ENCODE data around the gene SF3B6.
"Not testable (repeated sequence)": the region's sequence is repeated elsewhere in the genome, so short reads cannot be mapped to it uniquely, and the experiment has no call there.

The SF3B6 gene, protein sequence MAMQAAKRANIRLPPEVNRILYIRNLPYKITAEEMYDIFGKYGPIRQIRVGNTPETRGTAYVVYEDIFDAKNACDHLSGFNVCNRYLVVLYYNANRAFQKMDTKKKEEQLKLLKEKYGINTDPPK

DNA sequence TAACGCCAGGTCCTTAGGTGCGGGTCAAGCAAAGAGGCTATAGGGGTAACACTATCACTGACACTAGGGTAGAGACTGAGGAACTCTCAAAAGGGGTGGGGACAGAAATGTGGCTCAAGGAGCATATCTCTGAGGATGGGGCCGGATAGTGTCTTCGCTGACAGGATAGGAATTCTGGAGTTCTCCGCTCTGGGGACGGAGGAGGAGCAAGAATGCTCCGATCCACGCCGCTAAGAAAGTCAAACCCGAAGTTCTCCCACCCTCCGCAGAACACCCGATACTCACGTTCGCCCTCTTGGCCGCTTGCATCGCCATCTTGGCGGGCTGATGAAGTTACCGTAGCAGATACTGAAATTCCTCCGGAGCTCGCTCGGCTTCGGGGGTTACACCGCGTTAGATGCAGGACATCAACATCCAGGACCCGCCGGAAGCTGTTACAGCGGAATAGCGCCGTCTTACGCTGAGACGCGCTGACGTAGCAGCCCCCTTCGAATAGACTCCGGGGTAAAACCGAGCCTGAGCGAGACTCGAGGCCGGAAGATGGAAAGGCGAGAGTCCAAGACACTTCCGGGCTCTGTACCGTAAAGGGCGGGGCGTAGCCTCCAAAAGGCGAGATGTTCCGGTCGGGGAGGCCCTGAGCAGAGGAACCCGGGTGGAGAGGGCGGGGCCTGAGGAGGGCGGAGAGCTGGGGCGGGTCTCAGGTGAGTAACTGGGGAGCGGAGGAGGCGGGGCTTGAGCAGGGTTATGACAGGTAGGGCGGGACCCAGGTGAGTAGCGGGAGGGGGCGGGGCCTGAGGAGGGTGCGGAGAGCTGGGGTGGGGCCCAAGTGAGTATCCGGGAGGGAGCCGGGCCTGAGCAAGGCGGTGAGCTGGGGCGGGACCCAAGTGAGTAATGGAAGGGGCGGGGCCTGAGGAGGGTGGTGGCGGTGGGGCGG lies at the start of gene SF3B6:
Gene SF3B6, minus strand, starts transcription at position 412 of the 934 bp plus-strand sequence. Its CDS starts 97 bp downstream, at position 315.
- peak; percentile 99 for DNase-seq

DNA sequence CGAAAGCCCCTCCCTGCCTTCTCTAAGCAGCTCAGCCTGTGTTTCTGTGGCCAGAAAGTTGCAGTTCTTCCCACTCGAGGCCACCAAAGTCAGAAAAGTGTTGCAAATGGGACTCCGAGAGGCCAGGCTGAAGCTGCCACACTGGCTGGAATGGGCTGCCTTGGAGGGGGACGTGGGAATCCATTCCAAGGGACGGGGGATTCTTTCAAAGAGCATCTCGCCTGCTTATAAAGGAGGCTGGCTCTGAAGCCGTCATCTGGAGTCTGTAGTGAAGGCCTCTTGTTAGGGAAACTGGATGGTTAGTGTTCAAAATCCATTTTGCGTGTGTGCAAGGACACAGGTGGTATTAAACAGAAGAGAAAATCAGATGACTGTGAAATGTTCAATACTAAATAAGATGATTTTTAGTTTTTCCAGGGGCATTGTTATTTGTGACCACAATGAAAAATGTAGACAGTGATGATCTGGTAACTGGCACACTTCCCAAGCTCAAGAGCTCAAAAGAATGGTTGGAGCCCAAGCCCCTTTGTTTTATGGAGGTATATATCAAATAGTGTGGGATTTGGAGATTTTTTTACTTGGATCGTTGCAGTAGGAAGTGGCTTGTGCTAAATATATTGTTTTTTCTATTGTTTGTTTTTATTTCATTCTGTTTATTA lies 47.9 kb upstream of the SF3B6 start:
- DNase-seq: no peak

DNA sequence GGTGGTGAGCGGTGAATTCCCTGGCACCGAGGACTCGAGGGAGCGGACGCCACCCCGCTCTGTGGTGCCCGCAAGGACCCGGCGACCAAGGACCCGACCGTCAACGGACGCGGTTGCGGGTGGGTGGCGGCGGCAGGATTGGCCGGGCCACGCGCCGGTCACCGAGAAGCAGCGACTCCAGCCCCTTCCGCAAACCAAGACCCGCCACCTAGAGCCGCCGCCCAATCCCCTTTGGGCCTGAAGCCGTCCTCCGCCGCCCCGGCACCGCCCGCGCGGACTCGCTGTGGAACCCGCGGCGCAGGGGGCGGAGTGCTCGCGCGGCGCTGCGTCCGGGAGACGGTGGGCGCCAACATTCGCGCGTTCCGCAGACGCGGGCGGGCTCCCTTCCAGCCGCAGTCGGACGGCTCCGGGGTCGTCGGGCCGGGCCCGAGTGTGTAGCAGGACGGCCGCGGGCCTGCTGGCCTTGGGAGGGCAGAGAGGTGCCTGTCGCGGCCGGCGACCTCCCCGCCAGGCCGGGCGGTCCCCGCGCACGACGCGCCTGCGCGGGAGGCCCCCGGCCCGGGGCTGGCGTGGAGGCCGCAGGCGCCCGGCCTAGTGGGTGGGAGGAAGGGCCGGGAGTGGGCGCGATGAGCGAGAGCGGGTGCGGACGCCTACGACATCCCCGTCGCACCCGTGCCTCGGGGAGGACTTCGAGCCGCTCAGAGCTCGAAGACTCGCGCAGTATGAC lies 47.2 kb upstream of the SF3B6 start, which contains the start of the genes FAM228B and PFN4:
Gene FAM228B, plus strand, starts transcription at position 275 of the 727 bp plus-strand sequence. CDS start 893 bp downstream, outside the sequence.
Gene PFN4, minus strand, starts transcription at position 140 of the 727 bp plus-strand sequence. CDS start 799 bp downstream, outside the sequence.
- DNase-seq: peak; percentile 85

DNA sequence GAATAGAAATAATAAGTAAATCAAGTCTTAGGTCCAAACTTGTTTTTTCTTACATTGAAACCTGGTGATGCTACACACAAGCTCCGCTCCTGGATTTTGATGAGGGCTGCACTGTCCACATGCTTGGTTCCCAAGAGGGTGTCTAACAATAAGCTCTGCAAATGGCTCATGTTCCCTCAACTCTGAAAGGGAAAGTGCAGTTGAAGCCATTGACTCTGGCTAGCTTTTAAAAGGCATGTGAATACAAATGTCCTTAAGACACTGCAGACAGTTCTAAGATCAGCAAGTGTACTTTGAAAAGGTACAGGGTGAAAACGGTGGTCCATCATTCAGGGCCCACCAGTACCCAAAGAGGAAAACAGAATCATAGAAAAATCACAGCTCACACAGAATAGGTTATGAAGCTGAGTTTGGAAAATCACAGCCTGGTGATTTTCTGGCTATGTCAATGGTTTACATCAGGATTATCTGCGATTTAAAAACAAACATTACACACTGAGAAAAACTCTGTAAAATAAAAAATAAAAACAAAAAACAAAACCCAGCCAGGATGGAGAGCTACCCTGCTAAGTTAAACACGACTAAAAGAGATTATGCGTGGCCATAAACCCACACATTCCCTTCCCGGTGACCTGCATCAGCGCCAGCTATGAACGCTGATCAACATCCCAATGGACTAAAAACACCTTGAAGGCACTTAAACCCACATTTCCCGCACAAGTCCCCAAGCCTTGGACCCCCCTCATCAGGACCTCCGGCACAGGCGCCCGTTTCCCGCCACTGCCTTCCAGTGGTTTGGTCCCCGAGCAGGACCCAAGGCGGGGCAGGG lies 46.5 kb upstream of the SF3B6 start:
- no peak for DNase-seq

DNA sequence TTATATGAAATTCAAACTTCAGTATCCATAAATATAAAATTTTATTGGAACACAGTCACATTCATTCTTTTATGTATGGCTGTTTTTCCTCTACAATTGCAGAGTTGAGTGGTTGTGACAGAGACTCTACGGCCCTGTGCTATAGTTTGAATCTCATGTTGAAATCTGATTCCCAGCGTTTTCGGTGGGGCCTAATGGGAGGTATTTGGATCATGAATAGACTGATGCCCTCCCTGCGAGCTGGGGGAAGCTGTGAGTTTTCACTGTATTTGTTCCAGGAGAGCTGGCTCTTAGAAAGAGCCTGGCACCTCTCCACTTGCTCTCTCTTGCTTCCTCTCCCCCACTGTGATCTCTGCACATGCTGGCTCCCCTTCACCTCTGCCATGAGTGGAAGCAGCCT lies 45.3 kb upstream of the SF3B6 start:
- DNase-seq: no peak

DNA sequence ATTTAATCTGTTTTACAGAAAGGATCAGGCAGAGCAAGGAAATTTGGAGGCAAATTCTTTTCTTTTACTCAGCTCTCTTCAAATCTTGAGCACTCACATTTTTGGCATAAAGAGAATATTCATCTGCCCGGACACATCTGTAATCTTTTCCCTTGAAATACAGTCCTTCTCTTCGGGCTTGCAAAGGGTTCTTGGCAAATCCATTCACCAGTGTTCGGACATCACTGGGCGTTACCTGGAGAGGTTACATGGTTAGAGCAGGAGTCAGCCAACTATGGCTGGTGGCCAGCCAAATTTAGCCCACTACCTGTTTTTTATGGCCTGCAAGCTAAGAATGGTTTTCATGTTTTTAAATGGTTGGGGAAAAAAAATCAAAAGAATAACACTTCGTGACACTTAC lies 44.9 kb upstream of the SF3B6 start:
- no peak for DNase-seq

DNA sequence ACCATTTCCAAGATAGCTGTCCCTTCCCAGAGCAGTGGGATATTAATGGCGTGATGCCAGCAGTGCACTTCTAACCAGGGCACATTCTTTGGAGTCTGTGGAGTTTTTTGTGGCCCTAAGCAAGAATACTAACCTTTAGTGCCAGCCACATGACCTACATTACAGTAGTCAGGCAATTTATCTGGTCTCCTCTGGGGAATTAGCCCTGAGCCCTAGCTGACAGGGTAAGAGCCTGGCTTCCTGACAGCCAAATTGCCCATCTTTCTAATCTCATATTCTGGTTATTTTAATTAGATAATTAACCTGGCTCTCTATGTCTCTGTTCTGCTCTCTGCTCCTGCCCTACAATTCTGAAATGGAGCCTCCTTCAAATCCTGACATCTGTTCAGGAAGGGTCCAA lies 41.8 kb upstream of the SF3B6 start:
- no peak for DNase-seq

DNA sequence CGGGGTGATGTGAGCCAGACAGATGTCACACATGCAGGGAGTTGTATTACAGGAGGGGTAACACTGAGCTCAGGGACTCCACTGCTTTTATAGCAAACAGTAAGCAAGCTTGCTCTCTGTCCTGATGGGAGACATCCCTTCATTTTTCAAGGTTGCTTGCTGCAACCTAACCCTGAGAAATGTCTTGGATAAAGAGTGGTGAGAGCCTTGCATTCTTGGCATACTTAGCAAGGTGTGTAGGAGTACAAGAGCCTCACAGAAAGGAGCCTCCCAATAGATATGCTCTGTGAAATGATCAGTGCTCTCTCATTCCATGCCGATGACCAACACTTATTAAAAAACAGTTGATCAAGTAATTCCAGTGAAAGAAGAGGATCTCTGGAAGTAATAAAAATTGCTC lies 38.9 kb upstream of the SF3B6 start:
- no peak for DNase-seq

DNA sequence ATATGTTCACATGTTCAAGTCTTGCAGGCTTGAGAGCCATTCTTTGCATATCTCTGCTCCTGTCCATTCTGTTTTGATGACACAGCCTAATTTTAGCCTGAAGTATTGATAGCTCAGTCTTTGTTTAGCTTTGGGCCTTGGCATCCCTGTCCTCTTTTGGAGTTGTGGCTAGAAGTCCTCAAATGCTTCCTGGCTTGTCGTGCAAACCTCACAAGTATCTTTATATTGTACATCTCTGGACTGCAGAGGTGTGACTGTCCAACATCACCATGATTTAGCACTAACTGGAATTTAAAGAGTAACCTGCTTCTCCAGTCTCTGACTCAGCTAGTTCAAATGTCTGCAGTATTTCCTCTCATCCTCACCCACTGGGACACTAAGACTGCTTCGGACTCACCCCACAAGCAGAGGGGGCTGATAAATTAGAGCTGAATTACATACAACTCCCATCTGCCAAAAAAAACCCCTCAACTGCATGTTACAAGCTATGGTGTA lies 35.3 kb upstream of the SF3B6 start:
- DNase-seq: no peak

DNA sequence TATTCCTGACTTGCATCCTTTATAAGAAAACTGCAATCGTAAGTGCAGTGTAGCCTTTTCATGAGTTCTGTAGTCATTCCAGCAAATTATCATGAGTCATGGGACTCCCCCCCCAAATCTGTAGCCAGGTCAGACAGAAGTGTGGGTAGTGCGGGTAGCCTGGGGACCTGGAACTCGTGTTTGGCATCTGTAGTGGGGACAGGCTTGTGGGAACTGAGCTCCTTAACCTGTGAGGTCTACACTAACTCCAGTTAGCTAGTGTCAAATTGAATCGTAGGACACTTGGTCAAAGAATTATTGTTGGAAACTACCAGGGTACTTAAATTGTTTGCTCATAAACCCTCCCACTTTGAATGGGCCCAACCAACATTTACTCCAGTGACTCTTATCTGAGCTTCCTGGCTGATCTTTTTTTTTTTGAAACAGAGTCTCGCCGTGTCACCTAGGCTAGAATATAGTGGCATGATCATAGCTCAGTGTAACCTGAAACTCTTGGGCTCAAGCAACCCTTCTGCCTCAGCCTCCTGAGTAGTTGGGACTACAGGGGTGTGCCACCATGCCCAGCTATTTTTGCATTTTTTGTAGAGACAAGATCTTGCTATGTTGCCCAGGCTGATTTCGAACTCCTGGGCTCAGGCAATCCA lies 34.7 kb upstream of the SF3B6 start:
- no peak for DNase-seq

DNA sequence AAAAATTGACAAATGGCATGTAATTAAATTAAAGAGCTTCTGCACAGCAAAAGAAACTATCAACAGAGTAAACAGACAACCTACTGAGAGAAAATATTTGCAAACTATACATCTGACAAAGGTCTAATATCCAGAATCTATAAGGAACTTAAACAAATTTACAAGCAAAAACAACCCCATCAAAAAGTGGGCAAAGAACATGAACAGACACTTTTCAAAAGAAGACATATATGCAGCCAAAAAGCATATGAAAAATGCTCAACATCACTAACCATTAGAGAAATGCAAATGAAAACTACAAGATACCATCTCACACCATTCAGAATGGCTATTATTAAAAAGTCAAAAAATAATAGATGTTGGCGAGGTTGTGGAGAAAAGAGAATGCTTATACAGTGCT lies 33.3 kb upstream of the SF3B6 start:
- not testable (repeated sequence) for DNase-seq

DNA sequence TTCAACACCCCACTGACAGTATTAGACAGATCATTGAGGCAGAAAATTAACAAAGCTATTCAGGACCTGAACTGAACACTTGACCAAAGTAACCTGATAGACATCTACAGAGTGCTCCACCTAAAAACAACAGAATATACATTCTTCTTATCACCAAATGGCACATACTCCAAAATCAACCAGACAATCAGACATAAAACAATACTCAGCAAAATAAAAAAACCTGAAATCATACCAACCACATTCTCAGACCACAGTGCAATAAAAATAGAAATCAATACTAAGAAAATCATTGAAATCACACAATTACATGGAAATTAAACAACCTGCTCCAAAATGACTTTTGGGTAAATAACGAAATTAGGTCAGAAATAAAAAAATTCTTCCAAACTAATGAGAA lies 31.2 kb upstream of the SF3B6 start:
- DNase-seq: no peak

DNA sequence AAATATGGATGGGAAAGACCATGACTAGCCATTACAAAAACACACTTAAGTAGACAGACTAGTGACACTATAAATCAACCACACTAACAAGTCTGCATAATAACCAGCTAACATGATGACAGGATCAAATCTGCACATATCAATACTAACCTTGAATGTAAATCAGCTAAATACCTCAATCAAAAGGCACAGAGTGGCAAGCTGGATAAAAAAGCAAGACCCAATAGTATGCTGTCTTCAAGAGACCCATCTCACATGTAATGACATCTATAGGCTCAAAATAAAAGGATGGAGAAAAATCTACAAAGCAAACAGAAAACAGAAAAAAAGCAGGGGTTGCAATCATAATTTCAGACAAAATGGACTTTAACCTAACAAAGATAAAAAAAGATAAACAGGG lies 30.7 kb upstream of the SF3B6 start:
- no peak for DNase-seq

DNA sequence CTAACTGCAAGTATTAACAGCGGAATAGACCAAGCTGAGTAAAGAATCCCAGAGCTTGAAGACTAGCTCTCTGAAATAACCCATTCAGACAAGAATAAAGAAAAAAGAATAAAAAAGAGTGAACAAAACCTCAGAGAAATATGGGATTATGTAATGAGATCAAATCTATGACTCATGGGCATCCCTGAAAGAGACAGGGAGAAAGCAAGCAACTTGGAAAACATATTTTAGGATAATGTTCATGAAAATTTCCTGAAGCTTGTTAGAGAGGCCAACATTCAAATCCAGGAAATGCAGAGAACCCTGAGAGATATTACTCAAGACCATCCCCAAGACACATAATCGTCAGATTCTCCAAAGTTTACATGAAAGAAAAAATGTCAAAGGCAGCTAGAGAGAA lies 29.7 kb upstream of the SF3B6 start:
- DNase-seq: no peak

DNA sequence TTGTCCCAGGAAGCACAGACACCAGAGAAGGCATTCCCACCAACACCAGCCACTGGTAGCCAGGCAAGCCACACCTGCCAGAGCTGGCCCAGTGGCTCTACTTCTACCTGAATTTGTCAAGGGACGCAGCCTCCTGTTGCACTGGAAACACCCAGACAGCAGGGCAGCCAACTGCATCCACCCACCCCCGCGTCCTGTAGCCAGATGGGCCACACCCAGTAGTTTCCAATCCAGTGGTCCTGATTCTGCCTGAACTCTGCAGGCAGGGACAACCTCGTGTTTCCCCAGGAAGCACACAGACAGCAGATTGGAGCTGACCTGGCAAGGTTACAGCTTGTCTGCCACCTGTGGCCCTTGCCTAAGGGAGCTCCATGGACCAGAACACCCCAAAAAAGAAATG lies 28.8 kb upstream of the SF3B6 start:
- no peak for DNase-seq

DNA sequence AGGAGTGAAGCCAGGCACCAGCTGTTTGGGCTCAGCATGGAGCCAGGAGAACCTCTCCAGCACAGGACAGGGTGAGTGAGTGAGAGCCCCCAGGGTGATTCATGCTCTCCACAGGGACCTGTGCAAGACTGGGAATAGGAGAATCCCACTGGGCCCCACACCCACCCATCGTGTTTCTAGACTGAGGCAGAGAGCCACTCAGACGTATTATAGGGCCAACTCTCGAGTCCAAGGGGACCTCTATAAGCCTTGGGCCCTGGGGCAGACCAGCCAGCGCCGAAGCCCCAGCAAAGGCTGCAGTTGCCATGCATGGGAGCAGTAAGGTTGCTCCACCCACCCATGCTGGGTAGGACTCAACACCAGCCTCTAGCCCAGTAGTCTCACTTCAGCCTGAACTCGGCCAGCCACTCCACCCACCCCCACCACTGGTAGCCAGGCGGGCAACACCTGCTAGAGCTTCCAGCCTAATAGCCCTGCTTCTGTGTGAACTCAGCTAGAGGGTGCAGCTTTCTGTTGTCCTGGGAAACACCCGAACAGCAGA lies 28.1 kb upstream of the SF3B6 start:
- DNase-seq: no peak

DNA sequence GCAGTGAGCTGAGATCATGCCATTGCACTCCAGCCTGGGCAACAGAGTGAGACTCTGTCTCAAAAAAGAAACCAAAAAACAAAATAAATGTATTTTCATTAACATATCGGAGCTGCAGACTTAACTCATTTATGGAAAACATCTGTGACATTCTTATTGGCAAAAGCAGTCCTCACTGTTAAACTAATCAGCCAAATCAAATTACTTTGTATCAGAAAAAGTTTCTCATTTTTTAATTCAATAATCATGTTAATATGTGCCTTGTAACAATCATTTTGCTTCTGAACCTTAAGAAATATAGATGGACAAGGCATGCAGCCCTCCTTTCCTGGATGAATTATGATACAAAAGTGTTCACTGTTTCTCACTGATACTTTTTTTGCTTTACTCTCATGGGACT lies 26.6 kb upstream of the SF3B6 start:
- no peak for DNase-seq

DNA sequence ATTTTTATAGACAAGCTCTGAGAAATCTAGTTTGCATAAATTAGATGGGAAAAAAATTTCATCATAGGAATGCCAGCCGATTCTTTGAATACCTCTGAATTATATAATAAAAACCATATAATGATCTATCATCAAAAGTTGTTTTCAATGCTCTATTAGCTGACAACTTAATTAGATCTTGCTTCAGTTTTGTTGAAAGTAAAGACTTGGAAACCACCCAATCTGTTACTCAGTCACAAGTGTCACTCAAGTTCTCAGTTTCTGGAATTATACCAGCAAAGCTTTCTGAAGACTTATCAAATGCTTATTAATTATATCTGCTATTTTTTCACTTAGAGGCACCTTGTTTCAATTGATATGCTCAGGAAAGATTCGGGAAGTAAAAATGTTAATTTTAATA lies 25.9 kb upstream of the SF3B6 start:
- no peak for DNase-seq

DNA sequence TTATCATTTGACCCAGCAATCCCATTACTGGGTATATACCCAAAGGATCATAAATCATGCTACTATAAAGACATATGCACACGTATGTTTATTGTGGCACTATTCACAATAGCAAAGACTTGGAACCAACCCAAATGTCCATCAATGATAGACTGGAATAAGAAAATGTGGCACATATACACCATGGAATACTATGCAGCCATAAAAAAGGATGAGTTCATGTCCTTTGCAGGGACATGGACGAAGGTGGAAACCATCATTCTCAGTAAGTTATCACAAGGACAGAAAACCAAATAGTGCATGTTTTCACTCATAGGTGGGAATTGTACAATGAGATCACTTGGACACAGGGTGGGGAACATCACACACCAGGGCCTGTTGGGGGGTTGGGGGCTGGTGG lies 24.6 kb upstream of the SF3B6 start:
- DNase-seq: not testable (repeated sequence)

DNA sequence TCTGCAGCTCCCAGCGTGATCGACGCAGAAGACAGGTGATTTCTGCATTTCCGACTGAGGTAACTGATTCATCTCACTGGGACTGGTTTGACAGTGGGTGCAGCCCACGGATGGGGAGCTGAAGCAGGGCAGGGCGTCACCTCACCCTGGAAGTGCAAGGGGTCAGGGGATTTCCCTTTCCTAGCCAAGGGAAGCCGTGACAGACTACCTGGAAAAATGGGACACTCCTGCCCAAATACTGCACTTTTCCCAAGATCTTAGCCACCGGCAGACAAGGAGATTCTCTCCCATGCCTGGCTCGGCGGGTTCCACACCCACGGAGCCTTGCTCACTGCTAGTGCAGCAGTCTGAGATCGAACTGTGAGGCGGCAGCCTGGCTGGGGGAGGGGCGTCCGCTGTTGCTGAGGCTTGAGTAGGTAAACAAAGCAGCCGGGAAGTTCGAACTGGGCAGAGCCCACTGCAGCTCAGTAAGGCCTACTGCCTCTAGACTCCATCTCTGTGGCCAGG lies 19.1 kb upstream of the SF3B6 start:
- not testable (repeated sequence) for DNase-seq

DNA sequence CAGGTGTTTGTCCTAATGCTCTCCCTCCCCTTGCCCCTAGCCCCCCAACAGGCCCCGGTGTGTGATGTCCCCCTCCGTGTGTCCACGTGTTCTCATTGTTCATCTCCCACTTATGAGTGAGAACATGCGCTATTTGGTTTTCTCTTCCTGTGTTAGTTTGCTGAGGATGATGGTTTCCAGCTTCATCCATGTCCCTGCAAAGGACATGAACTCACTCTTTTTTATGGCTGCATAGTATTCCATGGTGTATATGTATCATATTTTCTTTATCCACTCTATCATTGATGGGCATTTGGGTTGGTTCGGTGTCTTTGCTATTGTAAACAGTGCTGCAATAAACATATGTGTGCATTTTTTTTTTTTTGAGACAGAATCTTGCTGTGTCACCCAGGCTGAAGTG lies 17.1 kb upstream of the SF3B6 start:
- not testable (repeated sequence) for DNase-seq
